NCI-H524 (cell line): ENCODE measurements around the gene INO80E.
"Not testable (repeated sequence)": the region's sequence is repeated elsewhere in the genome, so short reads cannot be mapped to it uniquely, and the experiment has no call there.

ENCODE experiments used
- DNase-seq, 2 experiments: peaks; one replicate each; lab custom pipeline; 2025; lab: John Stamatoyannopoulos, UW

The INO80E gene, protein sequence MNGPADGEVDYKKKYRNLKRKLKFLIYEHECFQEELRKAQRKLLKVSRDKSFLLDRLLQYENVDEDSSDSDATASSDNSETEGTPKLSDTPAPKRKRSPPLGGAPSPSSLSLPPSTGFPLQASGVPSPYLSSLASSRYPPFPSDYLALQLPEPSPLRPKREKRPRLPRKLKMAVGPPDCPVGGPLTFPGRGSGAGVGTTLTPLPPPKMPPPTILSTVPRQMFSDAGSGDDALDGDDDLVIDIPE

DNA sequence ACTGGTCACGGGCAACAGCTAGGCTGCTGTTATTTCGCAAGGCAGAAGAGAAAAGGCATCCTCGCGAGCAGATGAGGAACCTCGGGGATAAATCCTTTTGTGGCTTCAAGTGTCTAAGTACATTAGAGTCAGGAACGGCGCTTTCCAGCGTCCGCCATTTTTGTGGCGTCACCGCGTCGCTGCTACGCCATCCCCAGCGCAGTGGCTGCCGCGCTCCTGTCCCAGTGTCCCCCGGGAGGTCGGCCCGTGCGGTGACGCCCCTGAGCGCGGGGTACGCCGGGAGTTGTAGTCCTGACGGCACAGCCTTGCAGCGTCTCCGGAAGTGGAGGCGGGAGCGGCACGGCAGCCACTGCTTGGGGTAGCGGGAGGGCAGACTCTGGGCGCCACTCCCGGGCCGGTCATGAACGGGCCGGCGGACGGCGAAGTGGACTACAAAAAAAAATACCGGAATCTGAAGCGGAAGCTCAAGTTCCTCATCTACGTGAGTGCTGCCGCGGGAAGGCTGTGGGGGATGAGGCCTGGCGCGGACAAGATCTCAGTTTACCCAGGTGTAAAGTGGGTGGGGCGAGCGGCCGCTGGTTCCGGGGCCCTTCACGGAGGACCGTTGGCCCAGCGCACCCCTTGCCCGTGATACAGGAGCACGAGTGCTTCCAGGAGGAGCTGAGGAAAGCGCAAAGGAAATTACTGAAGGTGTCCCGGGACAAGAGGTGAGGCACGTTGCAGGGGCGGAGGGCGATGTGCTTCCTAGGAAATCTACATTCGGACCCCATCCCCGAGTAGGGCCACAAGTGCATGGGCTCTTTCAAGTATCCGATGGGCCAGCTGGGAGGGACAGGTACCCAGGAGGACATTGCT, at the start of gene INO80E:
Gene INO80E, plus strand, starts transcription at position 331 of the 855 bp plus-strand sequence. Its CDS starts 70 bp downstream, at position 401.
- DNase-seq, result peak; percentile 97

DNA sequence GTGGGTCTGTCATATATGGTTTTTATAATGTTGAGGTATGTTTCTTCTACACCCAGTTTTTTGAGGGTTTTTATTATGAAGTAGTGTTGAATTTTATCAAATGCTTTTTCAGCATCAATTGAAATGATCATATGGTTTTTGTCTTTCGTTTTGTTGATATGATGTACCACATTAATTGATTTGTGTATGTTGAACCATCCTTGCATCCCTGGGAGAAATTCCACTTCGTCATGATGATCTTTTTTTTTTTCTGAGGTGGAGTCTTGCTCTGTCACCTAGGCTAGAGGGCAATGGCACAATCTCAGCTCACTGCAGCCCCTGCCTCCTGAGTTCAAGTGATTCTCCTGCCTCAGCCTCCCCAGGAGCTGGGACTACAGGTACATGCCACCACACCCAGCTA, 48.1 kb upstream of the INO80E start:
- DNase-seq, result no peak

DNA sequence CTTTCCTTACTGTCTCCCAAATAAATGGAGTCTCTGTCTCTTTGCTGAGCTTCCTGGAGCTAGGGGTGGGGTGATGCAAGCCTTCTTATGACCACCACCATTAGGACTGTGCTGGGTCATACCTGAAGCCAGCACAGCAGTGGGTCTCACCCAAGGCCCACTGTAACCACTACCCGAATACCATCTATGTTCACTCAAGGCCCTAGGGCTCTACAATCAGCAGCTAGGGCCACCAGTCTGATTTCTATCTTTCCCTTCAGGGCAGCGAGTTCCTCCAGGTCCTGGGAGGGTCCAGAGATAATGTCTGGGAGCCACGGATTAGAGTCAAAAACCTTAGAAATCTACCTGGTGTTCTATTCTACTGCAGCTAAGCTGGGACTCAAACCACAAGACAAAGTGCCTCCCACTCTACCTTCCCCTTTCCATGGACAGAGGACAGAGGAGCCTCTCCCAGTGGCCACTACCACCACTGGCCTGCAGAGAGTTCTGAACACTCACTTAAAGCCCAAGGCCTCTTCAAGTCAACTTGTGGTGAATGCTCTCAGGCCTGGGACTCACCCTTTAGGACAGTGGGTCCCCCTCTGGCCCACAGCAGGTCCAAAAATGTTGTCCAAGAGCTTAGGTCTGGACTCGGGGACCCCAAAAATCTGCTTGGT, 45.1 kb upstream of the INO80E start:
- no peak for DNase-seq

DNA sequence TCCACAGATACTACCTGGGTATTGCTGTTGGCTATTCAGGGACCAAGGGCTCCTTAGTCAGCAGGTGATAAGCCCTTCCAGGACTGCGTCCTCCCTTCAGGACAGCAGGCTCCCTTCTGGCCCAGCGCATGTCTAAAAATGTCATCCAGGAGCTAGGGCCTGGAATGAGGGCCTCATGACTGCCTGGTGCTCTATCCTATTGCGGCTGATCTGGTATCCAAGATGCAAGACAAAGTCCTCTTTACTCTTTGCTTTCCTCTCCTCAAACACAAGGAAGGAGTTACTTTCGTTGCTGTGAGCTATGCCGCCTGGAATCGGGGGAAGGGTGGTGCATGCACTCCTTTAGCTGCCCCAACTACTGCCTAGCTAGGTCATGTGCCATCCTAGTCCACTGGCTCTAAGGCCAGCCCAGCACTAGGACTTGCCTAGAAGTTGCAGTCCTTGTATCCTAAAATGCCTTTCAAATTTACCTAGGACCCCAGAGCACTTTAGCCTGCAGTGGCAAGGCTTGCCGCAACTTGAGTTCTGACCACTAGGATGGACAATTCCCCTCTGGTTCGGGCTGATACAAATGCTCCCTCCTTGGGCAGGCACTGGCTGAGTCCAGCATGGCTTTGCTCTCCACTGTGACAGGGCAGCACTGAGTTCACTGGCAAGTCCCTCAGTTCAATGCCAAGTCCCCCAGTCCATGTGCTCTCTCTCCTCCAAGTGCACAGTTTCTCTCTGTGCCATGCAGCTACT, 44.2 kb upstream of the INO80E start:
- DNase-seq, result no peak

DNA sequence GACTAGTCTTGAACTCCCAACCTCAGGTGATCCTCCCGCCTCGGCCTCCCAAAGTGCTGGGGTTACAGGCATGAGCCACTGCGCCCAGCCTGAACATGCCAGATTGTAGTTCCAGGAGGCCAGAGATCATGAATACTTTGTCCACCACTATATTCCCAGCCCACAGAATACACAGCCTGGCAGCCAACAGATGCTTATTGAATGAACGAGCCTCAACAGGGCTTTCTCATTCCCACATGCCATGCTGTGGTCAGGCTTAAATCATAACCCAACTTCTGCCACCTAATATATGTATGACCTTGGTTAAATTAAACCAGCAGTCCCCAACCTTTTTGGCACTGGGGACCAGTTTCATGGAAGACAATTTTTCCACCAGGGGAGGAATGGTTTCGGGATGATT, 37.3 kb upstream of the INO80E start:
- DNase-seq, result no peak

DNA sequence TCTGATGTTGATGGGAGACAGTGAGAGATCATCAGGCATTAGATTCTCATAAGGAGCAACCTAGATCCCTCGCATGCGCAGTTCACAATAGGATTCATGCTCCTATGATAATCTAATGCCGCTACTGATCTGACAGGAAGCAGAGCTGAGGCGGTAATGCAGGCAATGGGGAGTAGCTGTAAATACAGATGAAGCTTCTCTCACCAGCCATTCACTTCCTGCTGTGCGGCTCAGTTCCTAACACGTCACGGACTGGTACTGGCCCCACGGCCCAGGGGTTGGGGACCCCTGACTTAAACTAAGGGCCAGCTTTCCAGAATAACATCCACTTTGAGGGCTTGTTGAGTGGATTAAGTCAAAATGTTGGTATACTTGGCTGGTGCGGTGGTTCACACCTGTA, 36.7 kb upstream of the INO80E start:
- no peak for DNase-seq

DNA sequence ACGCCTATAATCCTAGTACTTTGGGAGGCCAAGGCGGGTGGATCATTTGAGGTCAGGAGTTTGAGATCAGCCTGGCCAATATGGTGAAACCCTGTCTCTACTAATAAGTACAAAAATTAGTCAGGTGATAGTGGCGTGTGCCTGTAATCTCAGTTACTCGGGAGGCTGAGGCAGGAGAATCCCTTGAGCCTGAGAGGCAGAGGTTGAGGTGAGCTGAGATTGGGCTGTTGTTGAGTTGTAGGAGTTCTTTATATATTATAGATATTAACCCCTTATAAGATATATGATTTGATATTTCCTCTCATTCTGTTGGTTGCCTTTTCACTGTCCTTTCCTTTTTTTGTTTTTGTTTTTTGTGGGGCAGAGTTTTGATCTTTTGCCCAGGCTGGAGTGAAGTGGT, 36.2 kb upstream of the INO80E start:
- not testable (repeated sequence) for DNase-seq

DNA sequence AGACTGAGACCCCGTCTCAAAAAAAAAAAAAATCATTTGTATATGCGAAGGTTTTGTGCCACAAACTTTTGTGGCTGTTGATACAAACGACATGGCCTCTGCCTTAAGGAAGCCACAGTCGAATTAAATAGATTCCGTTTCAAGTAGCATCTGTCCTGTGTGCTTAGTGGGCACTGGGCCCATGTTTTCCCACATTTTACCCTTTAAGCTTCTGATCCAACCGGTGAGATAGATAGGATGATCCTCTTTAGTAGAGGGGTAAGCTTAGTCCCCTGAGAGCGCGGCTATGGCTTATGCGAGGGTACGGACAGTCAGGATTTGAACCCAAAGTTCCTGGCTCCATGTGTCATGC, 34.9 kb upstream of the INO80E start:
- DNase-seq, result peak; percentile 32 to 72

DNA sequence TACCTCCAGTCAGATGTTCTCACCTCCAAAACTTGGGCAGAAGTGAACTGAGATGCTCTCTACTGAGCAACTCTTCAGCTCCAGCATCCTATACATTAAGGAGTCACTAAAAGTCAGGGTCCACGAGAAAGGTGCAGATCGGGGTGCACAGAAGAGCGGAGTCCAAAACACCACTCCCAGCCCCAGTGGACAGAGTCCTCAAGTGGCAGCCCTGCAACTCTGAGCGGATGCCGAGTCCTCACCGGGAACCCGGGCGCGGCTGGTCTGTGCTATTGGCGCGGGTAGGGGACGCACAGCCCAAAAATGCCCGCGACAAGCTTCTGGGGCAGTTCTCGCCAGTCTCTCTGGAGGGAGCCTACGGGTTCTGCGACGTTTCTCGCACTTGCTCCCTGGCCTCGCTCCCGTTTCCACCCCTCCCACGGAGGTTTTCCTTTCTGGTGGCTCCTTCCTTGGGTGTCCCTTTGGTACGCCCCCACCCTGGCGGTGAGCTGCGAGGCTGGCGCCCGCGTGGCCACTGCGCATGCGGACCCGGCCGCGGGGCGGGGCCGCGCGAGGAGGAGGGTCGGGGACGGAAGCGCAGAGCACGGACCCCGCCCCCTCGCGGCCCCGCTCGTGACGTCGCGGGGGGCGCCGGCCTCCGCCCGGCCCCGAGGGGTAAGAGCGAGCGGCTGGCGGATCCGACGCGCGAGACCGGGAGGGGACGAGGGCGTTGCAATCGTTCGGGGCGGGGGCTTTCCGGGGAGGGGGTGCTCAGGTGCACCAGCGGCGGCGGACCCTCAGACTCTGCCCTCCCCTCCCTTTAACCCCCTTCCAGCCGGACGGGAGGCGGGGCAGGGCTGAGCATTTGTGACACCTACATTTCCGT, 34.3 kb upstream of the INO80E start, which contains the start of gene TMEM219:
Gene TMEM219, plus strand, starts transcription at position 601 of the 865 bp plus-strand sequence. CDS start 1,065 bp downstream, outside the sequence.
- DNase-seq, result peak; percentile 73 to 93

DNA sequence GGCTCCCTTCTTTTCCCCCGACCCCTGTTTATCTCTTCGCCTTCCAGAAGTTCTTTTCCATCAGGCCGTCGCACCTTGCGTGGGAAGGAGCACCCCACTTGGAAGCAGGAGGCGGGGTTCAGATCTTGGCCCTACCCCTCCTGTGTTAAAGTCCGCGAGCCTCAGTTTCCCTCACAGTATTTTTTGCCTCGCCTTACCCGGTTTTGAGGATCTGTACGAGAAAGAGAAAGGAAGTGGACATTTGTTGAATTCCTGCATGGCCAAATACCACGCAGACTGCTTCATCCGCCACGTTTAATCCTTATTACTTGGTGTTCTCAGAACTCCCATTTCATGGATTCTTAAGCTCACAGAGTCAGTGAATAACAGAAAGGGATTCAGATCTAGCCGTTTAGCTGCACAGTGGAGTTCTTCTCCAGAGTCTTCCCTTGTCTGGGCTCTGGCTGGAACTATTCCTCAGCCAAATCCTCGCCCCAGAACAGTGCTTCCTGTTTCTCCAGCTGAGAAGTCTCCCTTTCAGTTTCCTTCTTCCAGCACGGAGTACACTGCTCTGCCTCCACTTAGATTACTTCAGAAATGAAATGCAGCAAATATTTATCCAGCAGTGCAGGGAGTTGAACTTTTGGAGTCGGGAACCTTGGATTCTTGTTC, 33.6 kb upstream of the INO80E start:
- DNase-seq, result no peak

DNA sequence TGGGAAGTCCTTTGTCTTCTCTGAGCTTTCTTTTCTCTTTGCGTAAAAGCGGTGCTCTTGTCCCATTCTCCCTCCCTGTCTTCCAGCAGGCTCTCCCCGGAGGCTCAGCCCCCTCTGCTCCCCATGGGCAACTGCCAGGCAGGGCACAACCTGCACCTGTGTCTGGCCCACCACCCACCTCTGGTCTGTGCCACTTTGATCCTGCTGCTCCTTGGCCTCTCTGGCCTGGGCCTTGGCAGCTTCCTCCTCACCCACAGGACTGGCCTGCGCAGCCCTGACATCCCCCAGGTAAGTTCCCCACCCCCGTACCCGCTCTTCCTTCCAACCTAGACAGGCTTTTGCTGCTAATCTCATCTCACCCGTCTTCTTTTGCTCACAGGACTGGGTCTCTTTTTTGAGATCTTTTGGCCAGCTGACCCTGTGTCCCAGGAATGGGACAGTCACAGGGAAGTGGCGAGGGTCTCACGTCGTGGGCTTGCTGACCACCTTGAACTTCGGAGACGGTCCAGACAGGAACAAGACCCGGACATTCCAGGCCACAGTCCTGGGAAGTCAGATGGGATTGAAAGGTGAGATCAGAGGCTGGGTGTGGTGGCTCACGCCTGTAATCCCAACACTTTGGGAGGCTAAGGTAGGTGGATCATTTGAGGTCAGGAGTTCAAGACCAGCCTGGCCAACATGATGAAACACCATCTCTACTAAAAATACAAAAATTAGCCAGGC, 32.9 kb upstream of the INO80E start:
- DNase-seq, result no peak

DNA sequence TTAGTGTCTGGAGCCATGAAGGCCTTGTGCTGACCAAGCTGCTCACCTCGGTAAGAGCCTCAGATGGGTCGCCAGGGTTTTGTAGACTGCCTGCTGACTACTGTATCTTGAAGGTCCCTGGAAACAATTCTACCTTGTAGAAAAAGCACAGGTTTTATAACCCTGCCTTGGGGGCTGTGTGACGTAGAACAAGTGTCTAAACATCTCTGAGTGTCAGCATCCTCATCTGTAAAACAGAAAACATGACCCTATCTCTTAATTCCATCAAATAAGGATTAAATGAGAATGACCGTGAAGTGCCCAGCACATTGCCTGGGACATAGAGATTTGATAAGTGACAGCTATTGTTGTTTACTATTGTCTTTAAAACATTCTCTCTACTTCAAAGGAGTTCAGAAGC, 27.8 kb upstream of the INO80E start:
- DNase-seq, result no peak

DNA sequence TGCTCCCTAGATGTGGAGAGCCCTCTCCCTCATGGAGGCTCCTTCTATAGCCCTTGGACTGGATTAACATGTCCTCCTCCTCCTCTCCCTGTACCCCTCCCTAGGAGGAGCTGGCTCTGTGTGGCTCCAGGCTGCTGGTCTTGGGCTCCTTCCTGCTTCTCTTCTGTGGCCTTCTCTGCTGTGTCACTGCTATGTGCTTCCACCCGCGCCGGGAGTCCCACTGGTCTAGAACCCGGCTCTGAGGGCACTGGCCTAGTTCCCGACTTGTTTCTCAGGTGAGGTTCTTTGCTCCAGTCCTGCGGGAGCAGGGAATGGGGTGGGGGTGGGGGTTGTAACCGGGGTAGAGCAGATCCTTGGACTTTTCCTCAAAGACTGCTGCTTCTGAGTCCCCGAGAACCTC, 24.7 kb upstream of the INO80E start:
- no peak for DNase-seq

DNA sequence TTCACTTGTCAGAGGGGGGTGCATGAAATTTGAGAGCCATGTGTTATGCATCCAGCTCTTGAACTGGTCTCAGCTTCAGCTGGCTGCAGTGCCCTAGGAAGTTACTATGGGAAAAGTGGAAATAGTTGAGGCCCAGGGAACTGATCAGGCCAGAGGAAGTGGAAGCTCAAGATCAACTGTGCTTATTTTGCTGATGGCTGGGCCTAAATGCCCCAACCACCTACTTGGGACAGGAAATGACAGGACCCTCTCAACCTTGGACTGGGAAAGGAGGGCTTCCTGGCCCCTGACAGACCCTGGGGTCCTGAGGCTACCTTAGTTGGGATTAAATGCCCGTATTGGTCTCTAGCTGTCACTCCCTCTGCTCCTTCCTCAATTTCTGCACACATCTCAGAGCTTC, 23.5 kb upstream of the INO80E start:
- no peak for DNase-seq

DNA sequence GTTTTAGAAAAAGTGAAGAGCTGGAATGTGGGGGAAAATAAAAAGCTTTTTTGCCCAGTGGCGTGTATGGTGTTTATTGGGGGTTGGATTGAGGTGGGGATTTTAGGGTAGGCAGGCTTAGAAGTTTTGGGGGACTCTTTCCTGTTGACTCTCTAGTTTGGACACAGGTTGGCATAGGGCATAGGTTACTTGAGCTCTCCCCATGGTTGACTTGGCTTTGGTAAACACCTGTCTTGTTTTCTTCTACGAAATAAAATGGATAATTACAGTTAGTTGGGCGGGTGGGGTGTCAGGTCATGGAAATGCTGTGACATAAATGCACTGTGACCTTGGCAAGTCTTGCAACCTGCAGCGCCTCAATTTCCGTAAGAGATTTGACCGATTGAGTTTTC, 23.1 kb upstream of the INO80E start:
- no peak for DNase-seq

DNA sequence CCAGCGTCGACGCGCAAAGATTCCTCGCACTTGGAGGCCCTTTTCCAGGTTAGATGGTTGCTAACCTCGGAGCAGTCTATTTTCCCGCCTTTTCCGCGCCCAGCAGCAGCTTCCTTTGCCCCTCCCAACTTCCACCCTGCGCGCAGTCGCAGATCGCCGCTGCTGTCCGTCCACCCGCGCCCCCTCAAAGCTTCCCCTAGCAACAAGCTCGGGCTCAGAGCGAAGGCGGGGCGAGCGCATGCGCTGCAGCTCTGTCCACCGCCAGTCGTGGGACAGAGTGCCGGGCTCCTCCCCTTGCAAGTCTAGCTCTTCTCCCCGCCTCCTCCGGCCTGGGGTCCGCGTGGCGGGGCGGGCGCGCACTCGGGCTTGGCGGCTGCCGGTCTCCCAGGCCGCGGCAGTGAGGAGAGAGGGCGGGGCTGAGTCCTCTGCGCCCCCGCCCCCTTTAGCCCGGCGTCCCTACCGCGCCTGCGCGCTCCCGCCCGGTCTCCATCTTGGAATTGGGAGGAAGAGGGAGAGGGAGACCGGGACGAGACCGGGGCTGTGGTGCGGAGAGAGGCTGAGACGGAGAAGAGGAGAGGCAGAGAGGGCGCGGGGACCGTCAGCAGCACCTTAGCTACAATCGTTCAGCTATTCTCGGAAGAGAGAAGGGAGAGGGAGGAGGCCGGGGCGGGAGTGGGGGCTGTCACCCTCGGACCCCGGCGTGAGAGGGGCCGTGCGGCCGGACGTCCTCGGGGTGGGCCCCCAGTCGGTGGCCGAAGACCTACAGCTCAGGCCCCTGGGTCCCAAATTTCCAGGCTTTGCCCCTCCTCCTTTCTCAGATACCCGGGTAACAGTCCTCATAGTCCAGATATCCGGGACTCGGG, 22.4 kb upstream of the INO80E start, which contains the start of gene TAOK2:
Gene TAOK2, plus strand, starts transcription at position 485 of the 863 bp plus-strand sequence. CDS start 3,905 bp downstream, outside the sequence.
- DNase-seq, result peak; percentile 99 to 100

DNA sequence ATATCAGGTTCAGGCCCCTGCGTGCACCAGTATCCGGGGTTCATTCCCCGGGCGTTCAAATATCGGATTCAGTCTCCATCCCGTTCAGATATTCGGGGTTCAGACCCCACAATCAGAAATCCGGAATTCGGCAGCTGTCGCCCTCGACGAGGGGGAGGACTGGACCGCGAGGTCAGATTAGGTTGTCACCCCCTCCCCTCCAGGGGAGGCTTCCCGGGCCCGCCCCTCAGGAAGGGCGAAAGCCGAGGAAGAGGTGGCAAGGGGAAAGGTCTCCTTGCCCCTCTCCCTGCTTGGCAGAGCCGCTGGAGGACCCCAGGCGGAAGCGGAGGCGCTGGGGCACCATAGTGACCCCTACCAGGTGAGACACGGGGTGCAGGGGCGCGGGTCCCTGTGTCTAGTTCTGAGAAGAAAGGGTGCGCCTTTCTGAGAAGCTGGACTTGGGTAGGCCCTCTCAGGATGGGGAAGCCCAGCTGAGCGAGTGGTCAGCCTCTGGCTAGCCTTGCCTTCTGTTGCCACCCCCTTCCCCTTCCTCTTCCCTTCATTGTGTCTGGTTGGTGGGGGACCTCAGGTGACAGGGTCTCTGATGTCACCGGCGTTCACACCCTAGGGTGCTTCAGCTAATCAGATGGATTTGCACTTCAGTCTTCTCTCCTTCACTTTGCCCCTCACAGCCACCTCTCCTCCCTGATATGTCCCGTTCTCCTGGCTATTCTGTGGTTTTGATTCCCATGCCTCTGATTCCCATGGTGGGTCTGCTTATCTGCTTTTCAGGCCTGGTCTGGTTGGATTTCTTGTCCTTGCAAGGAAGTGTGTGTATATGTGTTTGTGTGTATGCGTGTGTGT, 21.5 kb upstream of the INO80E start:
- peak in 1 of 2 experiments; percentile 34 for DNase-seq

DNA sequence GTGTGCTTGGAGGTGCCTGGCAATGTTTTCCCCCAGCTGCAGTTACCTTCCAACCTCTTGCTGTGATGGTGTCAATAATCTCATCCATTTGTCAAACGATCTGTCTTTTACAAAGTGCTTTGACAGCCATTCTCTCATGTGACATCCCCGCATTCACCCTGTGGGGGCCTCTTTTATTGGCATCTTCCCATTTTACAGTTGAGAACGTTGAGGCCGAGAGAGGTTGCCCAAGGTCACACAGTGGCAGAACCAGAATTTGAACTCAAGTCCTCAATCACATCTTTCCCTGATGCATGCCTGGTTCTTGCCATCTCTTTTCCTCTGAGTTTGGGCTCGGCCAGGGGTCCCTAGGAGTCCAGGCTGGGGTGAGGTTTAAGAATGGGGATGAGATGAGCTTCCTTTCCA, 20.9 kb upstream of the INO80E start:
- no peak for DNase-seq
